ENCODE data around the gene NDUFS6.
A peak's percentile ranks its signal among the peaks of the same experiment; 100 is the strongest.

The NDUFS6 gene

DNA sequence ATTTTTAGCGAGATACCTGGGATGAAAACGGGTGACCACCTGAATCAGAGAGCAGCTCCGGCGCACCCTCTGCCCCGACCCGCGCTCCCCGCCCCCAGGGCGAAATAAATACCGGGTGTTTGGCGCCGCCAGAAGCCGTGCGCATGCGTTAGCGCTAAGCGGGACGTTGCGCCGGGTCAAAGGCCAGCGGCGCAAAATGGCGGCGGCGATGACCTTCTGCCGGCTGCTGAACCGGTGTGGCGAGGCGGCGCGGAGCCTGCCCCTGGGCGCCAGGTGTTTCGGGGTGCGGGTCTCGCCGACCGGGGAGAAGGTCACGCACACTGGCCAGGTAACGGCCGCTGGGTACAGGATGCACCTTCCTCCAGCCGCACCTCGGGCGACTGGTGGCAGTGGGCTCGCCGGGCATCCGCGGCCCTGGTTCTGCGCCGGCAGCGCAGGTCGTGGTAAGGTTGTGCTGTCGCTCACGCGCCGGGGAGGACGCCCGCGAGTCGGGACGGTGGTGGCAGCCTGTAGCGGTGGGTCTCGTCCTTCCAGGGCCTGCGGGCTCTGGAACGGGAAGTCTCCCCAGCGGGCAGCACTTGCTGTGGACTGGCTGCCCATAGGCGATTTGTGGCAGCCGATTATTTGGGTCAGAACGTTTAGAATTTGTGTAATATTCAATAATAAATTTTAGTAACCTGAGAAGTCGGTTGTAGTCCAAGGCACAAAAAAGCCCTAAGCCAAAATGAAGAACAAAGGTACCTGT is at the start of gene NDUFS6 (continued):
- TF ChIP-seq, protein P1, sequence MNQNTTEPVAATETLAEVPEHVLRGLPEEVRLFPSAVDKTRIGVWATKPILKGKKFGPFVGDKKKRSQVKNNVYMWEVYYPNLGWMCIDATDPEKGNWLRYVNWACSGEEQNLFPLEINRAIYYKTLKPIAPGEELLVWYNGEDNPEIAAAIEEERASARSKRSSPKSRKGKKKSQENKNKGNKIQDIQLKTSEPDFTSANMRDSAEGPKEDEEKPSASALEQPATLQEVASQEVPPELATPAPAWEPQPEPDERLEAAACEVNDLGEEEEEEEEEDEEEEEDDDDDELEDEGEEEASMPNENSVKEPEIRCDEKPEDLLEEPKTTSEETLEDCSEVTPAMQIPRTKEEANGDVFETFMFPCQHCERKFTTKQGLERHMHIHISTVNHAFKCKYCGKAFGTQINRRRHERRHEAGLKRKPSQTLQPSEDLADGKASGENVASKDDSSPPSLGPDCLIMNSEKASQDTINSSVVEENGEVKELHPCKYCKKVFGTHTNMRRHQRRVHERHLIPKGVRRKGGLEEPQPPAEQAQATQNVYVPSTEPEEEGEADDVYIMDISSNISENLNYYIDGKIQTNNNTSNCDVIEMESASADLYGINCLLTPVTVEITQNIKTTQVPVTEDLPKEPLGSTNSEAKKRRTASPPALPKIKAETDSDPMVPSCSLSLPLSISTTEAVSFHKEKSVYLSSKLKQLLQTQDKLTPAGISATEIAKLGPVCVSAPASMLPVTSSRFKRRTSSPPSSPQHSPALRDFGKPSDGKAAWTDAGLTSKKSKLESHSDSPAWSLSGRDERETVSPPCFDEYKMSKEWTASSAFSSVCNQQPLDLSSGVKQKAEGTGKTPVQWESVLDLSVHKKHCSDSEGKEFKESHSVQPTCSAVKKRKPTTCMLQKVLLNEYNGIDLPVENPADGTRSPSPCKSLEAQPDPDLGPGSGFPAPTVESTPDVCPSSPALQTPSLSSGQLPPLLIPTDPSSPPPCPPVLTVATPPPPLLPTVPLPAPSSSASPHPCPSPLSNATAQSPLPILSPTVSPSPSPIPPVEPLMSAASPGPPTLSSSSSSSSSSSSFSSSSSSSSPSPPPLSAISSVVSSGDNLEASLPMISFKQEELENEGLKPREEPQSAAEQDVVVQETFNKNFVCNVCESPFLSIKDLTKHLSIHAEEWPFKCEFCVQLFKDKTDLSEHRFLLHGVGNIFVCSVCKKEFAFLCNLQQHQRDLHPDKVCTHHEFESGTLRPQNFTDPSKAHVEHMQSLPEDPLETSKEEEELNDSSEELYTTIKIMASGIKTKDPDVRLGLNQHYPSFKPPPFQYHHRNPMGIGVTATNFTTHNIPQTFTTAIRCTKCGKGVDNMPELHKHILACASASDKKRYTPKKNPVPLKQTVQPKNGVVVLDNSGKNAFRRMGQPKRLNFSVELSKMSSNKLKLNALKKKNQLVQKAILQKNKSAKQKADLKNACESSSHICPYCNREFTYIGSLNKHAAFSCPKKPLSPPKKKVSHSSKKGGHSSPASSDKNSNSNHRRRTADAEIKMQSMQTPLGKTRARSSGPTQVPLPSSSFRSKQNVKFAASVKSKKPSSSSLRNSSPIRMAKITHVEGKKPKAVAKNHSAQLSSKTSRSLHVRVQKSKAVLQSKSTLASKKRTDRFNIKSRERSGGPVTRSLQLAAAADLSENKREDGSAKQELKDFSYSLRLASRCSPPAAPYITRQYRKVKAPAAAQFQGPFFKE (tag by site-specific recombination; IDR thresholded peaks at IDR 0.05; ENCODE audit: borderline replicate concordance): peak; percentile 39; the same call in 1 of the 2 replicates
- TF ChIP-seq ZNF654 (tag by site-specific recombination; IDR thresholded peaks at IDR 0.05; ENCODE audit: low read depth): no peak
- TF ChIP-seq ZNF623 (tag by site-specific recombination; IDR thresholded peaks at IDR 0.05): no peak; the same call in 1 of the 2 replicates
- TF ChIP-seq, protein P2, sequence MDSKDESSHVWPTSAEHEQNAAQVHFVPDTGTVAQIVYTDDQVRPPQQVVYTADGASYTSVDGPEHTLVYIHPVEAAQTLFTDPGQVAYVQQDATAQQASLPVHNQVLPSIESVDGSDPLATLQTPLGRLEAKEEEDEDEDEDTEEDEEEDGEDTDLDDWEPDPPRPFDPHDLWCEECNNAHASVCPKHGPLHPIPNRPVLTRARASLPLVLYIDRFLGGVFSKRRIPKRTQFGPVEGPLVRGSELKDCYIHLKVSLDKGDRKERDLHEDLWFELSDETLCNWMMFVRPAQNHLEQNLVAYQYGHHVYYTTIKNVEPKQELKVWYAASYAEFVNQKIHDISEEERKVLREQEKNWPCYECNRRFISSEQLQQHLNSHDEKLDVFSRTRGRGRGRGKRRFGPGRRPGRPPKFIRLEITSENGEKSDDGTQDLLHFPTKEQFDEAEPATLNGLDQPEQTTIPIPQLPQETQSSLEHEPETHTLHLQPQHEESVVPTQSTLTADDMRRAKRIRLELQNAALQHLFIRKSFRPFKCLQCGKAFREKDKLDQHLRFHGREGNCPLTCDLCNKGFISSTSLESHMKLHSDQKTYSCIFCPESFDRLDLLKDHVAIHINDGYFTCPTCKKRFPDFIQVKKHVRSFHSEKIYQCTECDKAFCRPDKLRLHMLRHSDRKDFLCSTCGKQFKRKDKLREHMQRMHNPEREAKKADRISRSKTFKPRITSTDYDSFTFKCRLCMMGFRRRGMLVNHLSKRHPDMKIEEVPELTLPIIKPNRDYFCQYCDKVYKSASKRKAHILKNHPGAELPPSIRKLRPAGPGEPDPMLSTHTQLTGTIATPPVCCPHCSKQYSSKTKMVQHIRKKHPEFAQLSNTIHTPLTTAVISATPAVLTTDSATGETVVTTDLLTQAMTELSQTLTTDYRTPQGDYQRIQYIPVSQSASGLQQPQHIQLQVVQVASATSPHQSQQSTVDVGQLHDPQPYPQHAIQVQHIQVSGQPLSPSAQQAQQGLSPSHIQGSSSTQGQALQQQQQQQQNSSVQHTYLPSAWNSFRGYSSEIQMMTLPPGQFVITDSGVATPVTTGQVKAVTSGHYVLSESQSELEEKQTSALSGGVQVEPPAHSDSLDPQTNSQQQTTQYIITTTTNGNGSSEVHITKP (tag by site-specific recombination; IDR thresholded peaks at IDR 0.05): peak; percentile 66
- TF ChIP-seq ZNF37A (tag by site-specific recombination; IDR thresholded peaks at IDR 0.05): no peak
- no peak for TF ChIP-seq ZFP3 (tag by site-specific recombination; IDR thresholded peaks at IDR 0.05; ENCODE audit: low read depth)
- TF ChIP-seq, protein P3, sequence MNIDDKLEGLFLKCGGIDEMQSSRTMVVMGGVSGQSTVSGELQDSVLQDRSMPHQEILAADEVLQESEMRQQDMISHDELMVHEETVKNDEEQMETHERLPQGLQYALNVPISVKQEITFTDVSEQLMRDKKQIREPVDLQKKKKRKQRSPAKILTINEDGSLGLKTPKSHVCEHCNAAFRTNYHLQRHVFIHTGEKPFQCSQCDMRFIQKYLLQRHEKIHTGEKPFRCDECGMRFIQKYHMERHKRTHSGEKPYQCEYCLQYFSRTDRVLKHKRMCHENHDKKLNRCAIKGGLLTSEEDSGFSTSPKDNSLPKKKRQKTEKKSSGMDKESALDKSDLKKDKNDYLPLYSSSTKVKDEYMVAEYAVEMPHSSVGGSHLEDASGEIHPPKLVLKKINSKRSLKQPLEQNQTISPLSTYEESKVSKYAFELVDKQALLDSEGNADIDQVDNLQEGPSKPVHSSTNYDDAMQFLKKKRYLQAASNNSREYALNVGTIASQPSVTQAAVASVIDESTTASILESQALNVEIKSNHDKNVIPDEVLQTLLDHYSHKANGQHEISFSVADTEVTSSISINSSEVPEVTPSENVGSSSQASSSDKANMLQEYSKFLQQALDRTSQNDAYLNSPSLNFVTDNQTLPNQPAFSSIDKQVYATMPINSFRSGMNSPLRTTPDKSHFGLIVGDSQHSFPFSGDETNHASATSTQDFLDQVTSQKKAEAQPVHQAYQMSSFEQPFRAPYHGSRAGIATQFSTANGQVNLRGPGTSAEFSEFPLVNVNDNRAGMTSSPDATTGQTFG (tag by site-specific recombination; IDR thresholded peaks at IDR 0.05; ENCODE audit: borderline replicate concordance): no peak
- peak; percentile 56; the same call in 1 of the 2 replicates for TF ChIP-seq SCRT2 (tag by site-specific recombination; IDR thresholded peaks at IDR 0.05)
- no peak for TF ChIP-seq ZNF19 (tag by site-specific recombination; IDR thresholded peaks at IDR 0.05; ENCODE audit: low read depth)
- peak; percentile 38; the same call in 1 of the 2 replicates for TF ChIP-seq ZBTB48 (tag by site-specific recombination; IDR thresholded peaks at IDR 0.05)
- no peak for TF ChIP-seq REPIN1 (tag by site-specific recombination; IDR thresholded peaks at IDR 0.05; ENCODE audit: low read depth)
- no peak for TF ChIP-seq ZNF426 (tag by site-specific recombination; IDR thresholded peaks at IDR 0.05)
- TF ChIP-seq, protein P4, sequence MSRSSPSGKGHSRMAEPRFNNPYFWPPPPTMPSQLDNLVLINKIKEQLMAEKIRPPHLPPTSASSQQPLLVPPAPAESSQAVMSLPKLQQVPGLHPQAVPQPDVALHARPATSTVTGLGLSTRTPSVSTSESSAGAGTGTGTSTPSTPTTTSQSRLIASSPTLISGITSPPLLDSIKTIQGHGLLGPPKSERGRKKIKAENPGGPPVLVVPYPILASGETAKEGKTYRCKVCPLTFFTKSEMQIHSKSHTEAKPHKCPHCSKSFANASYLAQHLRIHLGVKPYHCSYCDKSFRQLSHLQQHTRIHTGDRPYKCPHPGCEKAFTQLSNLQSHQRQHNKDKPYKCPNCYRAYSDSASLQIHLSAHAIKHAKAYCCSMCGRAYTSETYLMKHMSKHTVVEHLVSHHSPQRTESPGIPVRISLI (tag by site-specific recombination; IDR thresholded peaks at IDR 0.05): no peak
- no peak for TF ChIP-seq ZNF48 (tag by site-specific recombination; IDR thresholded peaks at IDR 0.05)
- no peak for TF ChIP-seq ZNF776 (tag by site-specific recombination; IDR thresholded peaks at IDR 0.05; ENCODE audit: borderline replicate concordance)
- TF ChIP-seq ZNF354C (tag by site-specific recombination; IDR thresholded peaks at IDR 0.05; ENCODE audit: borderline replicate concordance, low read depth): no peak
- no peak for TF ChIP-seq ZNF416 (tag by site-specific recombination; IDR thresholded peaks at IDR 0.05)
- peak; percentile 19; the same call in 1 of the 2 replicates for TF ChIP-seq ZFP69B (tag by site-specific recombination; IDR thresholded peaks at IDR 0.05)
- TF ChIP-seq ZNF549 (tag by site-specific recombination; IDR thresholded peaks at IDR 0.05): no peak
- TF ChIP-seq PRDM1 (tag by site-specific recombination; IDR thresholded peaks at IDR 0.05): no peak
- TF ChIP-seq, protein P5, sequence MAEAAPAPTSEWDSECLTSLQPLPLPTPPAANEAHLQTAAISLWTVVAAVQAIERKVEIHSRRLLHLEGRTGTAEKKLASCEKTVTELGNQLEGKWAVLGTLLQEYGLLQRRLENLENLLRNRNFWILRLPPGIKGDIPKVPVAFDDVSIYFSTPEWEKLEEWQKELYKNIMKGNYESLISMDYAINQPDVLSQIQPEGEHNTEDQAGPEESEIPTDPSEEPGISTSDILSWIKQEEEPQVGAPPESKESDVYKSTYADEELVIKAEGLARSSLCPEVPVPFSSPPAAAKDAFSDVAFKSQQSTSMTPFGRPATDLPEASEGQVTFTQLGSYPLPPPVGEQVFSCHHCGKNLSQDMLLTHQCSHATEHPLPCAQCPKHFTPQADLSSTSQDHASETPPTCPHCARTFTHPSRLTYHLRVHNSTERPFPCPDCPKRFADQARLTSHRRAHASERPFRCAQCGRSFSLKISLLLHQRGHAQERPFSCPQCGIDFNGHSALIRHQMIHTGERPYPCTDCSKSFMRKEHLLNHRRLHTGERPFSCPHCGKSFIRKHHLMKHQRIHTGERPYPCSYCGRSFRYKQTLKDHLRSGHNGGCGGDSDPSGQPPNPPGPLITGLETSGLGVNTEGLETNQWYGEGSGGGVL (tag by site-specific recombination; IDR thresholded peaks at IDR 0.05): no peak; the same call in 1 of the 2 replicates
- no peak for TF ChIP-seq ZNF473 (tag by site-specific recombination; IDR thresholded peaks at IDR 0.05)
- TF ChIP-seq ZFHX2 (tag by site-specific recombination; conservative IDR thresholded peaks at IDR 0.05): no peak
